HG02973 (cell line): ENCODE results near the gene POLR2I.
"Not testable (repeated sequence)": the region's sequence is repeated elsewhere in the genome, so short reads cannot be mapped to it uniquely, and the experiment has no call there.

ENCODE experiments used
- ATAC-seq: cut with Tn5 transposase; IDR thresholded peaks from one replicate; pipeline ENCODE4 v1.9.1; 2021; ENCODE audit warnings: moderate library complexity; ENCODE audit not compliant: unreplicated experiment

Gene POLR2I

DNA sequence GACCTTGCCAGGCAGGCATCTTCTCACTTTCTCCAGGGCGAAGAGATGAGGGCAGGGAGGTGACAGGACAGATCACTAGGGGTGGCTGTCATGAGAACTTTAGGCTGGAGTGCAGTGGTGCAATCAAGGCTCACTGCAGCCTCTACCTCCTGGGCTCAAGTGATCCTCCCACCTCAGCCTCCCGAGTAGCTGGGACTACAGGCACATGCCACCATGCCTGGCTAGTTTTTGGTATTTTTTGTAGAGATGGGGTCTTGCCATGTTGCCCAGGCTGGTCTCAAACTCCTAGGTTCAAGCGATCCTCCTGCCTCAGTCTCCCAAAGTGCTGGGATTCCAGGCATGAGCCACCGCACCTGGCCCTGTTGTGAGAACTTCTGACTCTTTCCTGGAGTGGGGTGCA lies 20.2 kb upstream of the POLR2I start:
- not testable (repeated sequence) for ATAC-seq

DNA sequence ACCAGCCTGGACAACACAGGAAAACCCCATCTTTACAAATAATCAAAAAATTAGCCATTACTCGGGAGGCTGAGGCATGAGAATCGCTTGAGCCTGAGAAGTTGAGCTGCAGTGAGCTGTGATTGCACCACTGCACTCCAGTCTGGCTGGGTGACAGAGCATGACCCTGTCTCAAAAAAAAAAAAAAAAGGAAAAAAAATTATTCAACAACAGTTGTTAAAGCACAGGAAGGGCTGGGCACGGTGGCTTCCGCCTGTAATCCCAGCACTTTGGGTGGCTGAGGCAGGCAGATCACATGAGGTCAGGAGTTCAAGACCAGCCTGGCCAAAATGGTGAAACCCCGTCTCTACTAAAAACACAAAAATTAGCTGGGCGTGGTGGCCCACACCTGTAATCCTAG lies 16.5 kb upstream of the POLR2I start:
- not testable (repeated sequence) for ATAC-seq

DNA sequence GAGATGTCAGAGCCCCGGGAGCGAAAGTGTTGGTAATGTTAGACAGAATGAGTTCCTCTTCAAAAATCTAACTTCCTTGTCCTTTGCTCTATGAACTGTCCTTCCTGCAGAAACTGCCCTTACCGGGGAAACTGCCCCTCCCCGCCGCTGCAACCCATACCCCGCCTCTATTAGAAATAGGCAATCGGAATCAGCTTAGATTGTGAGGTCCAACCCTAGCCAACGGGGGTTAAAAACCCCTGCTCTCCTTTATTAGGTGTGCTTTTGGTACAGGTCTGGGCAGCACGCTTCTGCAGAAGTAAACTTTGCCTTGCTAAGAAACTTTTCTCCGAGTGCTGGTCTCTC lies 13.7 kb upstream of the POLR2I start:
- no peak for ATAC-seq

DNA sequence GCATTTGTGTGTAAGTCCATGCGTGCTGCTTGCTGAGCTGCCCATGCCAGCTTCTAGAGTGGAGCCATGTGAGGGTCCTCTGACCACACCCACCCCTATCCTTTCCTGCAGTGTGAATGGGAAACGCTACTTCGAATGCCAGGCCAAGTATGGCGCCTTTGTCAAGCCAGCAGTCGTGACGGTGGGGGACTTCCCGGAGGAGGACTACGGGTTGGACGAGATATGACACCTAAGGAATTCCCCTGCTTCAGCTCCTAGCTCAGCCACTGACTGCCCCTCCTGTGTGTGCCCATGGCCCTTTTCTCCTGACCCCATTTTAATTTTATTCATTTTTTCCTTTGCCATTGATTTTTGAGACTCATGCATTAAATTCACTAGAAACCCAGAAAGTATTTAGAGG lies 10.9 kb upstream of the POLR2I start:
- no peak for ATAC-seq

DNA sequence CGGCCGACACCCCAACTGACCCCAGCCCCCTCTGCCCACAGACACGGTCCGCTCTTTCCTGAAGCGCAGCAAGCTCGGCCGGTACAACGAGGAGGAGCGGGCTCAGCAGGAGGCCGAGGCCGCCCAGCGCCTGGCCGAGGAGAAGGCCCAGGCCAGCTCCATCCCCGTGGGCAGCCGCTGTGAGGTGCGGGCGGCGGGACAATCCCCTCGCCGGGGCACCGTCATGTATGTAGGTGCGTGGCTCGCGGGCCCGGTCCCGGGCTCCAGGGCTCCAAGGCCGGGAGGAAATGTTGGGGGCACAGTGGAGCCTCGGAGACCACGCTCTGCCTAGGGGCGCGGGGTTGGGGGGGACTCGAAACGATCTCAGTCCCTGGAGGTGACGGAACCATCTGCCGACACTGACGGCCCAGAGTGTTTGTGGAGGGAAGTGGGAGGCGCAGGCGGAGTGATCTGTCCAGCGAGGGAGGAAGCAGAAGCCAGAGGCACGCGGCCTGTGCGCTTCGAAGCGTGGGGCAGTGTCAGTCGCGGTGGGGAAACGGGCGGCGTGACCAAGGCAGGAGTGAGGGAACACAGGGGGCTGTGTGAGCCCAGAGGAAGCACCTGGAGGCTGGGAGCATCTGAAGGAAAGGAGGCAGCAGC lies 6.9 kb upstream of the POLR2I start:
- ATAC-seq = no peak

DNA sequence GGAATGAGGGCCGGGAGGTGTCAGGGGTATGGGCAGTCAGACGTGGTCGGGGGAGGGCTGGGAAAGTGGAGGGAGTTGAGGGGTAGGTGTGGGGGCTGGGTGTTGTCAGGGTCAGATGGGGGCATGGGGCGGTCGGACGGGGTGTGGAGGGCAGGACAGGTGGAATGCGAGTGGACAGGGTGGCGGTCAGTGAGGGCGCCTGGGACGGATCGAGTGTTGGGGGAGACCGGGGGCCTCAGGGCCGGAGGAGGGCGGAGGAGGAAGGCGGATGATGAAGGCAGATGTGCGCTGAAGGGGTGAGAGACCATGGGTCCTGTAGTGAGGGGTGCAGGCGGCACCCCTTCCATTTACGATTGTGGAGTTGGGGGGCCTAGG lies 6.3 kb upstream of the POLR2I start:
- ATAC-seq = no peak

DNA sequence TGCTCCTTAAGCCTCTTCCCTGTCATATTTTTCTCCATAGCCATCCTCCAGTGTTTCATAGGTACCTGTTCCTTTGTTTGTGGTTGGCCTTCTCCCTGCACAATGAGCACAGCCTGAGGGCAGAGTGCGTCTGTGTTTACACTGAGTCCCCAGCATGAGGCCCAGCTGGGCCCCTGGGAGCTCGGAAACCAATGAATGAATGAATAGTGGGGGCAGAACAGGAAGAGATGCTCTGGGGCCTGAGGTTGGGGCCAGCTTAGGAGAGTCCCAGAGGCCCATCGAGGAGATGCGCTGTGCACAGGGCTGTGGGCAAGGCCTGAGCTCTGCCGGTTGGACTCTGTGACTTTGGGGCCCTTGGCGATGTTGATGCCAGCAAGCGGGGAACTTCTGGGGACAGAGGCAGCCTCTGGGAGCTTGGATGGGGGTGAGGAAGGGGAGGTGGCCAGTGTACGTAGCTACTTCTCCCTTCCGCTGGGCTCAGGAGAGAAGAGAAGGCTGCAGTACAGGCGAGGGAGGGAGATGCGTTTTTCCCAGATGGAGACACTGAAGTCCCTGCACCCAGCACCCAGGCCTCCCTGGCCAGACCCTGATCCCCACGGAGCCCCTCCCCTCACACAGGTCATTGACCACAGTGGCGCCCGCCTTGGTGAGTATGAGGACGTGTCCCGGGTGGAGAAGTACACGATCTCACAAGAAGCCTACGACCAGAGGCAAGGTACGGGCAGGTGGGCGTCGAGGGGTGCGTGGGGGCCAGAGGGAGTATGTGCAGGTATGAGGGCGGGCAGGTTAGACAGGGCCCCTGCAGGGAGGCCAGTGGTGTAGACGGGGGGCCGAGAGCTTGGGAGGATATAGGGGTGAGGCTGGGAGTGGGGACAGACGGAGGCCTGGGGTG lies 5.7 kb upstream of the POLR2I start:
- ATAC-seq = no peak

DNA sequence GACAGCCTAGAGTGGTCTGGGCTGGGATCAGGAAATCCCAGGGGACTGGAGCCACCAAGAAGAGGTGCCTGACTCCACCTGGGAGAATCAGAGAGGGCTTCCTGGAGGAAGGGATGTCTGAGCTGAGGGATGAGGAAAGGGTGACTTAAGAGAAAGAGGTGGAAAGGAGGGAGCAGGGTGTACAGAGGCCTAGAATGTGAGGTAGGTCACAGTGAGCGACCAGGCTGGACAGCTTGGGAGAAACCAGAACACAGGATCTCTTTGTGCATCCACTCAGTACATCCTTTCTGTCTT lies 1.6 kb upstream of the POLR2I start:
- ATAC-seq = no peak

DNA sequence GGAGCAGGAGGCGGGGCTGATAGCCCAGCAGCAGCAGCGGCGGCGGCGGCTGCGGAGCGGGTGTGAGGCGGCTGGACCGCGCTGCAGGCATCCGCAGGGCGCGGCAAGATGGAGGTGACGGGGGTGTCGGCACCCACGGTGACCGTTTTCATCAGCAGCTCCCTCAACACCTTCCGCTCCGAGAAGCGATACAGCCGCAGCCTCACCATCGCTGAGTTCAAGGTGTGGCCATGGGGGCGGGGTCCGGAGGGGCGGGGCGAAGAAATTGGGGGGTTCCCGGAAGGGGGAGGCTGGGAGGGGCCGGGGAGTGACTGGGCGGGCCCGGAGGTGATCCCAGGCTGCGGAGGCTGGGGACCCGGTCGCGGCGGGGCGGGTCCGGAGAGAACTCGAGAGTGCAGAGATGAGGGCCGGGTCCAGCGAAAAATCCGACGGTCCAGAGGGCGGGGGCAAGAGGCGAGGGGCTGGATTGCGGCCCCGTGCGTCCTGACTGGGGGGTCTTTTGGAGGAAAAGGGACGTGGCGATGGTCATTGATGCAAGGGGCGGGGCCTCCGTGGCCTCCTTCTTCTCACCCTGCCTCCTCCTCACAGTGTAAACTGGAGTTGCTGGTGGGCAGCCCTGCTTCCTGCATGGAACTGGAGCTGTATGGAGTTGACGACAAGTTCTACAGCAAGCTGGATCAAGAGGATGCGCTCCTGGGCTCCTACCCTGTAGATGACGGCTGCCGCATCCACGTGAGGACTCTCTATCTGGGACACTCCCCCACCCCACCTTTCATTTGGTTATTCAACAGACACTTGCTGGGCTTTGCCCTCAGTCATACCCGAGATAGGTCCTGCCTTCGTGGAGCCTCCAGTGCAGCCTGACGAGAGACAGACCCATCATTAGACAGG lies 1.0 kb upstream of the POLR2I start, which contains the start of gene TBCB:
TBCB (plus strand) TSS at position 16 of the 891 bp plus-strand sequence; CDS start at position 109, 93 bp downstream.
- peak; percentile 29 for ATAC-seq

DNA sequence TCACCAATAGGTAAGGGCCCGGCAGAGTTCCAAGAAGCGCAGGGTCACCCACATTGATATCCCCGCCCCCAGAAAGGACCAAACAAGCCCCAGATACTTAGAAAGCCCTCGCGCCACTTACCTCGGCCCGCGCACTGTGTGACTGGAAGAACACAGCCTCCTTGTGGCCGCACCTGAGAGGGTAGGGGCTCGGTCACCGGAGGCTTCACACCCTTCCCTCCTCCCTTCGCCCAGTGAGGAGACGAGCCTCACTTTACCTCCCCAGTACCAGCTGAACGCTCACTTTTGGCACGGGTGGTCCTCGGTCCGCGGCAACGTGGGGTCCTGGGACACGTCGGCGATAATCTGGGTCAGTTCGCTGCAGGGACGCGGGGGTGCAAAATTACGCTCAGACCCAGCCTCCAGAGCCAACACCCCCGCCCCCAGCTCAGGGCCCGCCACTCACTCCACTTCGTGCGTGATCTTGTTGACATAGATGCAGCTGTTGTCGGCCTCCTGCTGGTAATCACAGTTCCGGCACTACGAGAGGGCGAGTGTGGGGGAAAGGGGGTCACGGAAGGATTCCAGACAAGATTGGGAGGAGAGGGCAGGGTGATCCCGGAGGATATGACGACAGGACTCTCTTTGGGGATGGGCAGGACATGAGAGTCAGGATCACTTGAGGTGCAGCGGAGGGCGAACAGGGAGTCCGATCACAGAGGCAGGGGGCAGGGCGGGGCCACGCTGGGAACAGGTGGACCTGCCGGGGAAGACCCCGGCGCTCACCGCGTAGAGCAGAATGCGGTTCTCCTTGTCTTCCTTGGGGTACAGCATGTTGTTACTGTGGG lies 568 bp downstream of the POLR2I start:
- ATAC-seq = peak; percentile 0

DNA sequence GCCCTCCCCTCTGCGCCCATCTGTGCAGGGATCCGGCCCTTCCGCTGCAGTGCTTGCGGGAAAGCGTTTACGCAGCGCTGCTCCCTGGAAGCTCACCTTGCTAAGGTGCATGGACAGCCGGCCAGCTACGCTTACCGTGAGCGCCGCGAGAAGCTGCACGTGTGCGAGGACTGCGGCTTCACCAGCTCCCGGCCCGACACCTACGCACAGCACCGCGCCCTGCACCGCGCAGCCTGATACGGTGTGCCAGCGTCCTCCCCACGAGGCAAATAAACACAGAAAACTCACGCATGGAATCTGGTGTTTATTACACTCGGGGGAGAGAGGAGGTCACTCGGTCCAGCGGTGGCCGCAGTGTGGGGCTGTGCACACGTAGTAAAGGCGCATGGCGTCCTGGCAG lies 1.2 kb downstream of the POLR2I start:
- no peak for ATAC-seq

DNA sequence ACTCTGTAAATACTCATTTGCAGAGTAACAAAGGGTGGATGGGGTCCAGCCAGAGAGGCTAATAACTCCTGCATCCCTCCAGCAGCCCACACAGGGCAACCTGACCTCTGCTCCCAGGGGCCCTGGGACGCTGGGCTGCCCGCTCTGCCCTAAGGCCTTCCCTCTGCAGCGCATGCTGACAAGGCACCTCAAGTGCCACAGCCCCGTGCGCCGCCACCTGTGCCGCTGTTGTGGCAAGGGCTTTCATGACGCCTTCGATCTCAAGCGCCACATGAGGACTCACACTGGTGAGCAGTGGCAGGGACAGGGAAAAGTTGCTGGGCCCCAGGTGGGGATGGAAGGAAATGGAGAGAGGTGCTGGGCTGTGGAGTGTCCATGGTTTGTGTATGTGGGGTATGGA lies 2.0 kb downstream of the POLR2I start:
- no peak for ATAC-seq

DNA sequence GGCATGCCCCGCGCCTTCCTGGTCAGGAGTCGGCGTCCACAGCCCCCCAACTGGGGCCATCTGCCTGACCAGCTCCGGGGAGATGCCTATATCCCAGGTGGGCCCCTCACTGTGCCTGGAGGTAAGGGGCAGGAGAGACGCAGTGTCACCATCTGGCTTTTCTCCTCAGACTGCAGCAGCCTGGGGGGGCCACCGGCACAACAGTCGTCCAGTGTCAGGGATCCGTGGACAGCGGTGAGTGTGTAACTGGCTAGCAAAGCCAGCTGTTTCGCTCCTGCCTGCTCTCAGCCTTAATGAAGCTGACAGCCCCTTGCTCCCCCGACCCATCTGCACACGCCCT lies 3.5 kb downstream of the POLR2I start:
- no peak for ATAC-seq

DNA sequence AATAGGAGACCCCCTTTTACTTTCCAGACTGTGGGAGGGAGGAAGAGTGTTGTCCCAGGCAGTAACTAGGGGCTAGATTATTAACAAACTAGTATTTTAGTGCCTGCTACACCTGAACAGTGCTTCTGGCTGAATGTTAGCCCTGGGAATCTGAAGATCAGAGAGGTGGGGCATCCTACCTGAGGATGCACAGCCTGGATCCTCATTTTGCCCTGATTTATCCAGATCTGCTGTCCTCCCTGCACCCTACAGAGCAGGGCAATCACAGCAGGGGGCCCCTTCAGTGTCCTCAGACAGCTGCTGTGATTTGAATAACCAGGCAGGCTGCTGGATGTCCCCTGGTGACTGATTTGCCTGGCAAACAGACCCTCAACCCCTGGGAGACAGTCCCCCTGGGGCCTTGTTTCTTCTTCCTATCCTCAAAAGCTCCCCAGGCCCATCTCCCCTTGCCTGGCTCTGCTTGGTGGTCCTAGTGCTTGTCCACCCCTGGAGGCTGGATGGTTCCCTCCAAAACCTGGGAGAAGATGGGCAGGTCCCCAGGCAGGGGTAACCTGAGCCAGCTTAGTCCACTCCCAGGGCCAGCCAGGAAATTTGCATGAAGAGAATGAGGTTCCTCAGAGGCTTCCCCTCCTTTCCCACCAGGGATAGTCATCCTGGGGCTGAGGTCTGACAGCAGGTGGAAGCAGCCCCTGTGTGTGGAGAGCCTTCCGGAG lies 4.0 kb downstream of the POLR2I start, which contains the start of gene OVOL3:
OVOL3 (plus strand) TSS at position 657 of the 713 bp plus-strand sequence. CDS start 60 bp downstream, outside the sequence.
- no peak for ATAC-seq

DNA sequence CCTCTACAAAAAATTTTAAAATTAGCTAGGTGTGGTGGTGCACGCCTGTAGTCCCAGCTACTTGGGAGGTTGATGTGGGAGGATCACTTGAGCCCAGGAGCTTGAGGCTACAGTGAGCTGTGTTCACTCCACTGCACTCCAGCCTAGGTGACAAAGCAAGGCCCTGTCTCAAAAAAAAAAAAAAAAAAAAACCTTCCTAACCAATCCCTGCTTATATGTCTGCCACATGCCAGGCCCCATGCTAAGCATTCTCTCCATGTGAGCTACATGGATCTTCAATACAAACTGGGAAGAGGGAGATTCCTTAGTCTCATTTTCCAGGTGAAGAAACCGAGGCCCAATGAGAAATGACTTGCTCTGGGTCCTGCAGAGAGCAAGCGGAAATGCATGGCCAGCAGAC lies 6.0 kb downstream of the POLR2I start:
- ATAC-seq = no peak

DNA sequence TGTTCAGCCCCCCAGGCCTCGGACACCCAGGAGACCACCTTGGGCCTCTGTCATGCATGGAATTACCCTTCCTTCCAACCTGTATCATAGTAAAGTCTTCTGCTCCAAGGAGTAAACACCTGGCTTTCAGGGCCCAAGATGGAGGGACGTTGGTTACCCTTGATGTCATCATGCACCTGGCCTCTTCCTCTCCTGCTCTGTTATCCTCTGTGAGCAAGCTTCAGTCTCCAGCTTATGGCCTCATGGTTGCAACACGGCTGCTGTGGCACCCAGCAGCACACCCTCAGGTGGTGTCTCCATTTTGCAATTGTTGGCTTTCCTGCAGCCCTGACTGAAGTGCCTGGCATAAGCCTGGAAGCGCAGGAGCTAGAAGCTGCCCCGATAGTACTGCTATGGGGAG lies 7.7 kb downstream of the POLR2I start:
- no peak for ATAC-seq

DNA sequence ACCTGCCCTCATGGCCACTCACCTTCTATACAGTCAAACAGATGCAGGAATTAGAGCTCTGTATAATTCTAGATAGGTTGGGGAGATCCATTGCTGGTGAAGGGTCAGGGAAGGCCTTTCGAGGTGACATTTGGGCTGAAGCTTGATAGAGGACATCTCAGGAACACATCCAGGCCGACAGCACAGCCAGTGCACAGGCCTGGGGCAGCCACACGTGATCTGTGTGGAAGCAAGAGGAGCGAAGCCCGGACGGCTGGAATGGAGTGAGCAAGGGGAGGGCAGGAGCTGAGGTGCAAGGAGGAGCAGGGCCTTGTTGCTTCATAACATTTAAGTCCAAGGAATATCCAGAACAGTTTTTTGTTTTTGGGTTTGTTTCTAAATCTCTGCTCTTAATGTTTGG lies 8.2 kb downstream of the POLR2I start:
- no peak for ATAC-seq

DNA sequence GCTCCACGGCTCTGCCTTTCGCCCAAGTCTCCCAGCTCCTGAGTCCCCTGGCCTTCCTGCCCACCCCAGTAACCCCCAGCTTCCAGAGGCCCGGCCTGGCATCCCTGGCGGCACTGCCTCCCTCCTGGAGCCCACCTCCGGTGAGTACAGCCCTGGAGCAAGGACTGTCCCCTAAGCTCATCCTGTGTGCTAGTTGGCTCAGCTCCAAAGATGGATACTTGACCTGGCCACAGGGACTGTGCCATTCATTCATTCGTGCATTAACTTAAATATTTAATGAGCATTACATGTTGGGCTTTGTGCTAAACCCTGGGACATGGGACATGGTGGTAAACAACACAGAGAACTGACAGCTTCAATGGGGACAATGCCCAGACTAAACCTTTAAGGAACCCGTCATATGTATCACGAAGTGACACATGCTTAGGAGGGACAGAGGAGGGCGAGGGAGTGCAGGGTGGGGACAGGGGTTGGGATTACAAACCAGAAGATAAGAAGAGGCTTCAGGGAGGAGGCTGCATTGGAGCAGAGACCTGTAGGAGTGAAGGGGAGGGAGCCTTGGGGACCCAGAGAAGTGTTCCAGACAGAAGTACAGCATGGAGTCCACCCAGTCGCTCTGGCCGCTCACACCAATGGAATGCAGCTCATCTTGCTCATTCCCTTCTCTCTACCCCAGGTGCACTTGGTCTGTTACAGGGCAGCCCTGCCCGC lies 10.7 kb downstream of the POLR2I start:
- no peak for ATAC-seq

DNA sequence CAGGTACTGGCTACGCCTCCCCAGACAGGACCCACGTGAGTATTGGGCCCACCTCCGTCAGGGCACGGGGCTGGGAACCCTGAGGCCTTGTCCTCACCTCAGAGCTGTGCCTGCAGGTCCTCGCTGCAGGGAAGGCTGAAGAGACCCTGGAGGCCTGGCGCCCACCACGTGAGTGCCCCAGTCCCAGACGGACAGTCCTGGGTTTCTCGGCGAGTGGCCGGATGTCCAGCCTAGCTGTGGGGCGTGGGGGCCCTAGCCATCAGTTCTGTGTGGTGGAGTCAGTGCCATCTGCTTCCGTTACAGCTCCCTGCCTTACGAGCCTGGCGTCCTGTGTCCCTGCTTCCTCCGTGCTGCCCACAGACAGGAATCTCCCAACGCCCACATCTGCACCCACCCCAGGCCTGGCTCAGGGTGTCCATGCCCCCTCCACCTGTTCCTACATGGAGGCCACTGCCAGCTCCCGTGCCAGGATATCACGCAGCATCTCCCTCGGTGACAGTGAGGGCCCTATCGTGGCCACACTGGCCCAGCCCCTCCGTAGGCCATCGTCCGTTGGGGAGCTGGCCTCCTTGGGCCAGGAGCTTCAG lies 11.5 kb downstream of the POLR2I start:
- ATAC-seq = no peak
